ENCODE results near the gene RTF1. TPM values are rescaled to one million over a fixed set of nuclear protein-coding genes. Genes with fewer than 3 reads are reported as not detected.
A peak's percentile ranks its signal among the peaks of the same experiment; 100 is the strongest.

The RTF1 gene
- total RNA-seq, 2 donors from 2014 or later: 21.2 to 21.4 TPM

GRCh38 chr15:41394924-41395323, 22.0 kb upstream of the RTF1 start:
- no peaks in the 10 kb centered on the region for H3K4me1 ChIP-seq
- H3K27ac ChIP-seq: no peak overlapping the region
- H3K9me3 ChIP-seq: no peaks in the 10 kb centered on the region
- no peak for DNase-seq (ENCODE audit: low spot score)
- H3K36me3 ChIP-seq: peaks cover 34% of the 10 kb centered on the region
- no peaks in the 10 kb centered on the region for H3K27me3 ChIP-seq
- no peak overlapping the region for H3K4me3 ChIP-seq
- TF ChIP-seq CTCF (IDR thresholded peaks at IDR 0.05): no peak

GRCh38 chr15:41396111-41396510, 20.8 kb upstream of the RTF1 start:
- no peaks in the 10 kb centered on the region for H3K9me3 ChIP-seq
- H3K27me3 ChIP-seq: no peaks in the 10 kb centered on the region
- H3K4me1 ChIP-seq: no peaks in the 10 kb centered on the region
- H3K4me3 ChIP-seq: no peak overlapping the region
- TF ChIP-seq CTCF (IDR thresholded peaks at IDR 0.05): no peak
- H3K36me3 ChIP-seq: peaks cover 32% of the 10 kb centered on the region
- no peak for DNase-seq (ENCODE audit: low spot score)
- H3K27ac ChIP-seq: no peak overlapping the region

- no peak for DNase-seq (ENCODE audit: low spot score)
- Histone ChIP-seq H3K4me3 (peak overlapping the region; percentile 70 to 89), H3K27ac (peak overlapping the region; percentile 67 to 87), H3K27me3 (no peaks in the 10 kb centered on the region), H3K9me3 (no peaks in the 10 kb centered on the region), H3K4me1 (peaks cover 0 to 11% of the 10 kb centered on the region in 2 donors), H3K36me3 (no peaks in the 10 kb centered on the region)
- TF ChIP-seq CTCF (IDR thresholded peaks at IDR 0.05): no peak
Observed at GRCh38 chr15:41401904-41402267, 15.0 kb upstream of the RTF1 start.

GRCh38 chr15:41407341-41407740, 9.6 kb upstream of the RTF1 start:
- no peak for DNase-seq (ENCODE audit: low spot score)
- Histone ChIP-seq H3K36me3 (no peaks in the 10 kb centered on the region), H3K4me1 (peaks cover 0 to 5% of the 10 kb centered on the region in 2 donors), H3K4me3 (no peak overlapping the region), H3K27ac (no peak overlapping the region), H3K9me3 (no peaks in the 10 kb centered on the region), H3K27me3 (no peaks in the 10 kb centered on the region)
- no peak for TF ChIP-seq CTCF (IDR thresholded peaks at IDR 0.05)

- H3K9me3 ChIP-seq: no peaks in the 10 kb centered on the region
- H3K4me1 ChIP-seq: no peaks in the 10 kb centered on the region
- H3K27ac ChIP-seq: no peak overlapping the region
- no peak for TF ChIP-seq CTCF (IDR thresholded peaks at IDR 0.05)
- H3K36me3 ChIP-seq: no peaks in the 10 kb centered on the region
- H3K27me3 ChIP-seq: no peaks in the 10 kb centered on the region
- H3K4me3 ChIP-seq: no peak overlapping the region
- DNase-seq (ENCODE audit: low spot score): no peak
Observed at GRCh38 chr15:41408234-41408641, 8.7 kb upstream of the RTF1 start.

- no peaks in the 10 kb centered on the region for H3K9me3 ChIP-seq
- H3K36me3 ChIP-seq: no peaks in the 10 kb centered on the region
- DNase-seq (ENCODE audit: low spot score): no peak
- H3K4me3 ChIP-seq: no peak overlapping the region
- no peak for TF ChIP-seq CTCF (IDR thresholded peaks at IDR 0.05)
- peaks cover 0 to 7% of the 10 kb centered on the region in 2 donors for H3K4me1 ChIP-seq
- no peak overlapping the region for H3K27ac ChIP-seq
- H3K27me3 ChIP-seq: no peaks in the 10 kb centered on the region
Observed at GRCh38 chr15:41411031-41411430, 5.9 kb upstream of the RTF1 start.
